GM12873 (cell line): ENCODE data around the gene KIF2C.

Experiments
- TF ChIP-seq, protein P1 (sequence below): IDR thresholded peaks from 2 replicates; pipeline ENCODE4 v1.5.1; 2012; ENCODE audit warnings: low read depth, mild to moderate bottlenecking, moderate library complexity, low read length, control low read depth; ENCODE audit not compliant: insufficient read depth; ENCODE audit errors: missing control alignments

KIF2C gene

DNA sequence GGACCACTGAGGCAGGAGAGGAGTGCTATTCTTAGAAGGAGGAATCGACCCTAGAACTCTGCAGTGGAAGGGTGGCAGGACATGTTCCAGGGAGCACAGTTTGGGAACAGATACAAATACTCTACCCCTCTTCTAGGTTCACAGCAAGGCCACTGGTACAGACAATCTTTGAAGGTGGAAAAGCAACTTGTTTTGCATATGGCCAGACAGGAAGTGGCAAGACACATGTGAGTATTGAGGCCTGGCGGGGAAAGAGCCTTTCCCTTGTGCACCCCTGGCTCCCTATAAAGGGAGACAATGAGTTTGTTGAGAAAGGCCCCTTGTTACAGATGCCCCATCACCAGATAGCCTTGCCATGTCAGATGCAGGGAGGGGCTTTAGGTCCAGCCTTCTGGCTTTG is 17.8 kb downstream of the KIF2C start:
- TF ChIP-seq, protein P1, sequence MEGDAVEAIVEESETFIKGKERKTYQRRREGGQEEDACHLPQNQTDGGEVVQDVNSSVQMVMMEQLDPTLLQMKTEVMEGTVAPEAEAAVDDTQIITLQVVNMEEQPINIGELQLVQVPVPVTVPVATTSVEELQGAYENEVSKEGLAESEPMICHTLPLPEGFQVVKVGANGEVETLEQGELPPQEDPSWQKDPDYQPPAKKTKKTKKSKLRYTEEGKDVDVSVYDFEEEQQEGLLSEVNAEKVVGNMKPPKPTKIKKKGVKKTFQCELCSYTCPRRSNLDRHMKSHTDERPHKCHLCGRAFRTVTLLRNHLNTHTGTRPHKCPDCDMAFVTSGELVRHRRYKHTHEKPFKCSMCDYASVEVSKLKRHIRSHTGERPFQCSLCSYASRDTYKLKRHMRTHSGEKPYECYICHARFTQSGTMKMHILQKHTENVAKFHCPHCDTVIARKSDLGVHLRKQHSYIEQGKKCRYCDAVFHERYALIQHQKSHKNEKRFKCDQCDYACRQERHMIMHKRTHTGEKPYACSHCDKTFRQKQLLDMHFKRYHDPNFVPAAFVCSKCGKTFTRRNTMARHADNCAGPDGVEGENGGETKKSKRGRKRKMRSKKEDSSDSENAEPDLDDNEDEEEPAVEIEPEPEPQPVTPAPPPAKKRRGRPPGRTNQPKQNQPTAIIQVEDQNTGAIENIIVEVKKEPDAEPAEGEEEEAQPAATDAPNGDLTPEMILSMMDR: no peak

DNA sequence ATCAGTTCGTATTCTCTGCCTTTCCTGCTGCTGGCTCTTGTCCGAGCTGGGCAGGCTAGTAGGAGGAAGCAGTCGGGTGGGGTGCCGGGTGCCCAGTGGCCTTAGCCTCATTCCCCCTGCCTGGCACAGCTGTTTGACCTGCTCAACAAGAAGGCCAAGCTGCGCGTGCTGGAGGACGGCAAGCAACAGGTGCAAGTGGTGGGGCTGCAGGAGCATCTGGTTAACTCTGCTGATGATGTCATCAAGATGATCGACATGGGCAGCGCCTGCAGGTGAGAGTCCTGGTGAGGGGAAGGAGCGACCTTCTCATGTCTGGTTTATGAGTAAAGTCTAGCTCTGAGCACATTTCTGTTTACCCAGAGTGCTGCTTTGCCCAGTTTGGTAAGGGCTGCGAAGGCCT is 19.4 kb downstream of the KIF2C start:
- TF ChIP-seq, protein P1: no peak

DNA sequence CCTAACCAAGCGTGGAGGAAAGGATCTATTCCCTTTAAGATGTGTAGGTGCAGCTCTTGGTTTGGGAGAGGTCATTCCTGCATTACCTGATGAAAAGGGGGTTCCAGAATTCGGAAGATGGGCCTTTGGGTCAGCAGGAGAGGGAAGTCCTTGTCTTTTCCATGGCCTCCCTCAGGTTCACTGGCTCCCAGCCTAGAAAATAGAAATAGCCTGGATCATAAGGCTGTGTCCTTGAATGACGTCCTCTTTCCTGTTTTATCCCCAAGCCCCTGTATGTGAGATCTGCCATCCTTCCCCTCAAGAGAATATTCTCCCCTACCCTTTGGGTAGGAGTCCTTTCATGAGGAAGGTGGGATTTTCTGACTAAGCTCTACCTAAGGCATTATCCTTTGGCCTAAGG is 21.2 kb downstream of the KIF2C start:
- TF ChIP-seq, protein P1: no peak

DNA sequence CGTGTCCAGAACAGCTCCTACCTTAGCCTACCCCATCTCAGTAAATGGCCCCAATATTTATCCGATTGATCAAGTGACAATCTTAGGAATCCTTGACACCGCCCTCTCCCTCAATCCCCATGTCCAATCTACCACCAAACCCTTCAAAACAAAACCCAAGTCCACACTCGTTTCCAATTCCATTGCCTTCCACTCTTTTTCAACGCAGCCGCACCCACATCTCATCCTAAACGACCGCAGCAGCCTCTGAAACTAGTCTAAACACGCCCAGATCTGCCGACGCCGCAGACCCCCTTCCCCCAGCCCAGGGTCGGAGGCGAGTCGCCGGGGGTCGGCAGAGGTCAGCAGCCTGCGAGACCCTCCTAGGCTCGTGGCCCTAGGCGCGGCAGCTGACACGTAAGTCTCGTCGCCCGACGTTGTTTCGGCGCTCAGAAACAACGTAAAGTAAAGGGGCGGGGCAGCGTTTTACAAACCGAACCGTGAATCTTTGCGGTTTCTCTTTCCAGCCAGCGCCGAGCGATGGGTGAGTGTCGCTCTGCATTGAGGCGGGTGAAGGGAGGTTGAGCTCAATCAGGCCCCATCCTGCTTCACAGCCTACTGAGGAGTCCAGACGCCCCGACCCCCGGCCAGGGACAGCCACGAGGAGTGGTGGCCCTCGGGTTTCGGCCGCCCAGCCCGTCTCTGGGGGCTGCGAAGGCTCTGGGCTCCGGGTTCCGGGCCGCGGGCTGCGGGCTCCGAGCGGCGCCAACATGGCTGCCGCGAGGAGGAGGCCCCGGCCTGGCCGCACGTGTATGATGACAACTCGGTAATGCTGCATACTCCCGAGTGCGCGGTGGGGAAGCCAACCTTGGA is 35.7 kb downstream of the KIF2C start, which contains the start of gene RPS8:
Gene RPS8, plus strand, starts transcription at position 463 of the 852 bp plus-strand sequence. Its CDS starts 57 bp downstream, at position 520.
- TF ChIP-seq, protein P1: no peak

DNA sequence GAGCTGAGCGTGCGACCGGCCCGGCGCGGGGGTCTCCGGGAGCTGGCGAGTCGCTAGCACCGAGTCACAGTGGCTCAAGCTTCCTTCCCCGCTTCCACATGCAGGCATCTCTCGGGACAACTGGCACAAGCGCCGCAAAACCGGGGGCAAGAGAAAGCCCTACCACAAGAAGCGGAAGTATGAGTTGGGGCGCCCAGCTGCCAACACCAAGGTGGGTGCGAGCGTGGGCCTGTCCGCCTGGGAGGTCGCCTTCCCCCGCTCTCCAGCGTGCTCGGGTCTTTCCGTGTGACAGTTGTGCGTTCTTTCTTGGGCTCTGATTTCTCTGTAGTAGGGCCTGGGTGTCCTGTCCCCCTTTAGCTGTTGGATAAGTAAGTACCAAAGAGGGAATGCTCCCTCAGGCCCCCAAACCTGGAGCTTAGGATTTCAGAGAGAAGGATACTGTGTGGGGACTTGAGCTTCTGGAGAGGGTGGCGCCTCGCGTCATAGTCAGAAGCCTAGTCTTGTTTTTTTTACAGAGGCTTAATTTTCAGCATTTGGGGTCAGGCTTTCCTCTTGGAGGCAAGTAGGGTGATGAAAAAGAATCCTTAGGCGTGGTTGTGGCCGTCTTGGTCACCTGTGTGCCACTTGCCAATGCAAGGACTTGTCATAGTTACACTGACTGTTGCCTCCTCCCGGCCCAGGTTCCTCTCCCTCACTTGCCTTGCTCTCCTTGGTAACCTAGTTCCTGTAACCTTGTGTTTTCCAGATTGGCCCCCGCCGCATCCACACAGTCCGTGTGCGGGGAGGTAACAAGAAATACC is 36.5 kb downstream of the KIF2C start:
- TF ChIP-seq, protein P1: no peak

DNA sequence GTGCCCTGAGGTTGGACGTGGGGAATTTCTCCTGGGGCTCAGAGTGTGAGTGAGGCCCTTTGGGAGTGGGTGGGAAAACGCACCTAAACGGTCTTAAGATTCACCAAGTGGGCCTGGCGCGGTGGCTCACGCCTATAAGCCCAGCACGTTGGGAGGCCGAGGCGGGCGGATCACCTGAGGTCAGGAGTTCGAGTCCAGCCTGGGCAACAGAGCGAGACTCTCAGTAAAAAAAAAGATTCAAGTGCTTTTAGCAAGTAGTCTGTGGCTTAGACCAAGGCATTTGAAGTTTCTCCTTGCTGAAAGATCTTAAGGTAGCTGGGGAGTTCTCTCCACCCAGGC is 37.1 kb downstream of the KIF2C start:
- TF ChIP-seq, protein P1: no peak

DNA sequence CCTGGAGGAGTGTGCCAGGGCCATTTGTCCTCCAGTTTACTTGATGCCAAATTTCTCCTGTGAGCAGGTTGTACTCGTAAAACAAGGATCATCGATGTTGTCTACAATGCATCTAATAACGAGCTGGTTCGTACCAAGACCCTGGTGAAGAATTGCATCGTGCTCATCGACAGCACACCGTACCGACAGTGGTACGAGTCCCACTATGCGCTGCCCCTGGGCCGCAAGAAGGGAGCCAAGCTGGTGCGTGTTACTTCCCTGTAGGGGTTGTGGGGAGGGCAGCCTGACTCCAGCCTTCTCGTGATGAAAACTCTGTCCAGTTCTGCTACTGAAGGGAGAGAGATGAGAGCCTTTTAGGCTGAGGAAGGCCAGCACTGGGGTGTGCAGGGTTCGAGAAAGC is 37.9 kb downstream of the KIF2C start:
- TF ChIP-seq, protein P1: no peak
